ENCODE data around the gene NRBP1. TPM values are rescaled to one million over a fixed set of nuclear protein-coding genes. Genes with fewer than 3 reads are reported as not detected.

The NRBP1 gene
- 10 to 100 TPM; 38.4 to 74.8 (median 66.8) TPM for total RNA-seq

GRCh38 chr2:27428213-27428977, at the start of gene NRBP1:
Gene NRBP1 (plus strand): TSS chr2:27428631. CDS start chr2:27433274, 4,643 bp downstream.
- peak within 1 kb of the TSS; percentile 79 to 100 (median 97) for H3K4me3 ChIP-seq
- H3K9me3 ChIP-seq: no peaks in the 10 kb centered on the region
- TF ChIP-seq POLR2A (IDR thresholded peaks at IDR 0.05) (peak; percentile 98), POLR2AphosphoS5 (IDR thresholded peaks at IDR 0.05) (peak; percentile 95 to 99 (median 97)), EP300 (IDR thresholded peaks at IDR 0.05; ENCODE audit: low read depth) (no peak)
- TF ChIP-seq, protein P1, sequence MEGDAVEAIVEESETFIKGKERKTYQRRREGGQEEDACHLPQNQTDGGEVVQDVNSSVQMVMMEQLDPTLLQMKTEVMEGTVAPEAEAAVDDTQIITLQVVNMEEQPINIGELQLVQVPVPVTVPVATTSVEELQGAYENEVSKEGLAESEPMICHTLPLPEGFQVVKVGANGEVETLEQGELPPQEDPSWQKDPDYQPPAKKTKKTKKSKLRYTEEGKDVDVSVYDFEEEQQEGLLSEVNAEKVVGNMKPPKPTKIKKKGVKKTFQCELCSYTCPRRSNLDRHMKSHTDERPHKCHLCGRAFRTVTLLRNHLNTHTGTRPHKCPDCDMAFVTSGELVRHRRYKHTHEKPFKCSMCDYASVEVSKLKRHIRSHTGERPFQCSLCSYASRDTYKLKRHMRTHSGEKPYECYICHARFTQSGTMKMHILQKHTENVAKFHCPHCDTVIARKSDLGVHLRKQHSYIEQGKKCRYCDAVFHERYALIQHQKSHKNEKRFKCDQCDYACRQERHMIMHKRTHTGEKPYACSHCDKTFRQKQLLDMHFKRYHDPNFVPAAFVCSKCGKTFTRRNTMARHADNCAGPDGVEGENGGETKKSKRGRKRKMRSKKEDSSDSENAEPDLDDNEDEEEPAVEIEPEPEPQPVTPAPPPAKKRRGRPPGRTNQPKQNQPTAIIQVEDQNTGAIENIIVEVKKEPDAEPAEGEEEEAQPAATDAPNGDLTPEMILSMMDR (IDR thresholded peaks at IDR 0.05): no peak
- H3K27me3 ChIP-seq: no peaks in the 10 kb centered on the region
- intact Hi-C loops (cut with DNase I; ENCODE audit: low total_unique reads) (loop anchor here (5.0 kb wide), 1 partner anchor 46 kb away; the partner anchor contains the start of gene ZNF513), in situ Hi-C loops (cut with MboI; ENCODE audit: low pct_ligation_motif_present in 1 of 4, low pct_unique_long_range_greater_than_20kb in 1 of 4, low sequenced_read_pairs in 3 of 4) (no loop called here)
- peak within 1 kb of the TSS; percentile 96 to 100 (median 100) for H3K27ac ChIP-seq
- peak; percentile 95 for DNase-seq
- H3K4me1 ChIP-seq: peaks cover 19 to 39% (median 26%) of the 10 kb centered on the region in 4 donors
- H3K36me3 ChIP-seq: peaks cover 0 to 2% (median under 1%) of the 10 kb centered on the region in 4 donors
- 0 to 1% methylated on average over 6 to 65 of the region's 75 CpGs for WGBS, 2 donors (ENCODE audit: low coverage in 1 of 2)

DNA sequence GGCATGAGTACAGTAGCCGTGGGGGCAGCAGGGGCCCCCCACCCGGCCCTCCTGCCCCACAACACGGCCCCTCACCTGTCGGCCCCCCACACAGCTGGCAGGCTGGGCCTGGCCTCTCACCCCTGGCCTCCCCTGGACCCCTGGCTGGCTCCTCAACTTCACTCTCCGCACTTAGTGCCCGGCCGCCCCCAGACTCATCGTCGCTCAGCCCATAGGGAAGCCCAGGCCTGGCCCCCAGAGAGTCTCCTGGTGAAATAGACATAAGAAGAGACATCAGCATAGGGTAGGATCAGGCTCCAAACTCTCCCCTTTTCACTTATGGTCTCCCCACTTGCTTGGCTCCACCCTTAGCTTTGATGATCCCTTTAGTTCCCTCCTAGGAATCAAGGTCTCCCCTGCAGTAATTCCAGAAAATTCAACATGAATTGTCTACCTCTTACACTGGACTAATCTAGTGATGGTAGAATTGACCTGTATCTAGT, 49.6 kb upstream of the NRBP1 start:
- no peaks in the 10 kb centered on the region for H3K27me3 ChIP-seq
- 85% methylated on average over 9 of the region's 9 CpGs; no CpG with 5 or more reads in 1 of the 2 donors for WGBS, 2 donors (ENCODE audit: low coverage in 1 of 2)
- TF ChIP-seq, protein P1 (IDR thresholded peaks at IDR 0.05): no peak
- TF ChIP-seq POLR2A (IDR thresholded peaks at IDR 0.05) (no peak), EP300 (IDR thresholded peaks at IDR 0.05; ENCODE audit: low read depth) (no peak), POLR2AphosphoS5 (IDR thresholded peaks at IDR 0.05) (no peak)
- peaks cover 0 to 43% (median 22%) of the 10 kb centered on the region in 4 donors for H3K36me3 ChIP-seq
- no peaks in the 10 kb centered on the region for H3K9me3 ChIP-seq
- peak overlapping the region; percentile 90 to 95 (median 94) for H3K27ac ChIP-seq
- peaks cover 8 to 25% (median 19%) of the 10 kb centered on the region in 4 donors for H3K4me1 ChIP-seq
- no peak overlapping the region for H3K4me3 ChIP-seq
- no peak for DNase-seq
- in situ Hi-C loops (cut with MboI; ENCODE audit: low pct_ligation_motif_present in 1 of 4, low pct_unique_long_range_greater_than_20kb in 1 of 4, low sequenced_read_pairs in 3 of 4) (no loop called here), intact Hi-C loops (cut with DNase I; ENCODE audit: low total_unique reads) (no loop called here)

GRCh38 chr2:27379383-27379835, 49.0 kb upstream of the NRBP1 start:
- DNase-seq: no peak
- Histone ChIP-seq H3K27me3 (no peaks in the 10 kb centered on the region), H3K4me3 (peak overlapping the region in 3 of 4 donors; percentile 77 to 81 (median 78)), H3K36me3 (peaks cover 0 to 43% (median 21%) of the 10 kb centered on the region in 4 donors), H3K9me3 (no peaks in the 10 kb centered on the region), H3K4me1 (peaks cover 8 to 25% (median 19%) of the 10 kb centered on the region in 4 donors), H3K27ac (peak overlapping the region; percentile 90 to 95 (median 94))
- intact Hi-C loops (cut with DNase I; ENCODE audit: low total_unique reads) (no loop called here), in situ Hi-C loops (cut with MboI; ENCODE audit: low pct_ligation_motif_present in 1 of 4, low pct_unique_long_range_greater_than_20kb in 1 of 4, low sequenced_read_pairs in 3 of 4) (no loop called here)
- 63 to 67% methylated on average over 2 of the region's 2 CpGs for WGBS, 2 donors (ENCODE audit: low coverage in 1 of 2)
- TF ChIP-seq EP300 (IDR thresholded peaks at IDR 0.05; ENCODE audit: low read depth): no peak
- no peak for TF ChIP-seq POLR2A (IDR thresholded peaks at IDR 0.05)
- TF ChIP-seq, protein P1 (IDR thresholded peaks at IDR 0.05): no peak
- TF ChIP-seq POLR2AphosphoS5 (IDR thresholded peaks at IDR 0.05): no peak
